B cell (primary cell): ENCODE results near the gene ERI3.

Experiments
- EZH2 ChIP-seq: IDR thresholded peaks from 2 replicates; pipeline ENCODE4 v1.6.1; 2012; ENCODE audit warnings: borderline replicate concordance, low read depth, mild to moderate bottlenecking, moderate library complexity, low read length; ENCODE audit not compliant: insufficient read depth, poor library complexity, severe bottlenecking
- TF ChIP-seq, protein P1 (sequence below): fragments of 200-600 bp; IDR thresholded peaks from one replicate; pipeline ENCODE4 v1.8.0; 2022; ENCODE audit warnings: antibody characterized with exemption, mild to moderate bottlenecking

DNA sequence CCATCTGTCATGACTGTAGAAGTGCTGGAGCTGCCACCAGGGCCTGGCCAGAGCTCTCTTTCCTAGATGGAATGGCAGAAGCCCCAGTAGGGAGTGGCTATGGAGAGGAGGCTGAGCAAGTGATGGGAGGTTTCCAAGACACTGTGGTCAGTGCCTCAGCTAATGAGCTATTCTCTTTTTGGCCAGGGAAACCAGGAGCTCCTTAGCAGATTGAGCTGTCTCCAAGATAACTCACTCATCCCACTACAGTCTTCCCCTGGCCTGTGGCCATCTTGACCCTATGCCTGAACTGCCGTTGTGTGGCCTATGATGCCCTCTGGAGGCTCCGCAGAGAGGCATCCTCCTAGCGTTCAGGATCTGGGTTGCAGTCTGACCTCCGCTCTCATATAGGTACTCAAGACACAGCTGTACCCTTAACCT is 60.5 kb downstream of the ERI3 start:
- TF ChIP-seq EZH2 = no peak
- TF ChIP-seq, protein P1, sequence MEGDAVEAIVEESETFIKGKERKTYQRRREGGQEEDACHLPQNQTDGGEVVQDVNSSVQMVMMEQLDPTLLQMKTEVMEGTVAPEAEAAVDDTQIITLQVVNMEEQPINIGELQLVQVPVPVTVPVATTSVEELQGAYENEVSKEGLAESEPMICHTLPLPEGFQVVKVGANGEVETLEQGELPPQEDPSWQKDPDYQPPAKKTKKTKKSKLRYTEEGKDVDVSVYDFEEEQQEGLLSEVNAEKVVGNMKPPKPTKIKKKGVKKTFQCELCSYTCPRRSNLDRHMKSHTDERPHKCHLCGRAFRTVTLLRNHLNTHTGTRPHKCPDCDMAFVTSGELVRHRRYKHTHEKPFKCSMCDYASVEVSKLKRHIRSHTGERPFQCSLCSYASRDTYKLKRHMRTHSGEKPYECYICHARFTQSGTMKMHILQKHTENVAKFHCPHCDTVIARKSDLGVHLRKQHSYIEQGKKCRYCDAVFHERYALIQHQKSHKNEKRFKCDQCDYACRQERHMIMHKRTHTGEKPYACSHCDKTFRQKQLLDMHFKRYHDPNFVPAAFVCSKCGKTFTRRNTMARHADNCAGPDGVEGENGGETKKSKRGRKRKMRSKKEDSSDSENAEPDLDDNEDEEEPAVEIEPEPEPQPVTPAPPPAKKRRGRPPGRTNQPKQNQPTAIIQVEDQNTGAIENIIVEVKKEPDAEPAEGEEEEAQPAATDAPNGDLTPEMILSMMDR = no peak
